ENCODE results near the gene LRRC74A. TPM values are rescaled to one million over a fixed set of nuclear protein-coding genes. Genes with fewer than 3 reads are reported as not detected.

Gene LRRC74A
- total RNA-seq, 1 donor from 2014 or later, result not detected

GRCh38 chr14:76829650-76830421 is 3.6 kb downstream of the LRRC74A start:
- peak in 1 of 2 donors; percentile 7 for ATAC-seq
- Histone ChIP-seq H3K36me3 (no peaks in the 10 kb centered on the region), H3K9me3 (no peaks in the 10 kb centered on the region), H3K27me3 (ENCODE audit: low read depth) (no peaks in the 10 kb centered on the region), H3K4me1 (peaks cover 24% of the 10 kb centered on the region), H3K4me3 (no peak overlapping the region), H3K27ac (peak overlapping the region; percentile 53)
- TF ChIP-seq CTCF (IDR thresholded peaks at IDR 0.05), result no peak
- intact Hi-C loops (cut with DNase I), result no loop called here
- no peak for DNase-seq

GRCh38 chr14:76830556-76830955 is 4.3 kb downstream of the LRRC74A start:
- no peak for DNase-seq
- intact Hi-C loops (cut with DNase I), result no loop called here
- TF ChIP-seq CTCF (IDR thresholded peaks at IDR 0.05), result no peak
- Histone ChIP-seq H3K36me3 (no peaks in the 10 kb centered on the region), H3K27ac (no peak overlapping the region), H3K4me3 (no peak overlapping the region), H3K4me1 (peaks cover 24% of the 10 kb centered on the region), H3K9me3 (no peaks in the 10 kb centered on the region), H3K27me3 (ENCODE audit: low read depth) (no peaks in the 10 kb centered on the region)
- ATAC-seq, result no peak

GRCh38 chr14:76832503-76832988 is 6.3 kb downstream of the LRRC74A start:
- no peak for TF ChIP-seq CTCF (IDR thresholded peaks at IDR 0.05)
- peak overlapping the region; percentile 18 for H3K27ac ChIP-seq
- ATAC-seq, result peak; percentile 51 to 54
- H3K4me3 ChIP-seq, result no peak overlapping the region
- no peaks in the 10 kb centered on the region for H3K36me3 ChIP-seq
- no peak for DNase-seq
- intact Hi-C loops (cut with DNase I), result no loop called here
- H3K27me3 ChIP-seq (ENCODE audit: low read depth), result no peaks in the 10 kb centered on the region
- peaks cover 24% of the 10 kb centered on the region for H3K4me1 ChIP-seq
- H3K9me3 ChIP-seq, result no peaks in the 10 kb centered on the region

GRCh38 chr14:76833011-76833410 is 6.8 kb downstream of the LRRC74A start:
- Histone ChIP-seq H3K27me3 (ENCODE audit: low read depth) (no peaks in the 10 kb centered on the region), H3K4me1 (peaks cover 24% of the 10 kb centered on the region), H3K9me3 (no peaks in the 10 kb centered on the region), H3K36me3 (no peaks in the 10 kb centered on the region), H3K4me3 (no peak overlapping the region), H3K27ac (peak overlapping the region; percentile 18)
- ATAC-seq, result no peak
- TF ChIP-seq CTCF (IDR thresholded peaks at IDR 0.05), result no peak
- intact Hi-C loops (cut with DNase I), result no loop called here
- DNase-seq, result no peak

- no peak for TF ChIP-seq CTCF (IDR thresholded peaks at IDR 0.05)
- no peaks in the 10 kb centered on the region for H3K36me3 ChIP-seq
- ATAC-seq, result no peak
These were observed 8.0 kb downstream of the LRRC74A start for GRCh38 chr14:76834241-76834661.

More at GRCh38 chr14:76834241-76834661, 8.0 kb downstream of the LRRC74A start:
- Histone ChIP-seq H3K27ac (no peak overlapping the region), H3K9me3 (no peaks in the 10 kb centered on the region), H3K4me1 (peaks cover 18% of the 10 kb centered on the region), H3K4me3 (no peak overlapping the region), H3K27me3 (ENCODE audit: low read depth) (no peaks in the 10 kb centered on the region)
- intact Hi-C loops (cut with DNase I), result no loop called here
- no peak for DNase-seq
